ENCODE measurements around the gene PRKCE.

The PRKCE gene

DNA sequence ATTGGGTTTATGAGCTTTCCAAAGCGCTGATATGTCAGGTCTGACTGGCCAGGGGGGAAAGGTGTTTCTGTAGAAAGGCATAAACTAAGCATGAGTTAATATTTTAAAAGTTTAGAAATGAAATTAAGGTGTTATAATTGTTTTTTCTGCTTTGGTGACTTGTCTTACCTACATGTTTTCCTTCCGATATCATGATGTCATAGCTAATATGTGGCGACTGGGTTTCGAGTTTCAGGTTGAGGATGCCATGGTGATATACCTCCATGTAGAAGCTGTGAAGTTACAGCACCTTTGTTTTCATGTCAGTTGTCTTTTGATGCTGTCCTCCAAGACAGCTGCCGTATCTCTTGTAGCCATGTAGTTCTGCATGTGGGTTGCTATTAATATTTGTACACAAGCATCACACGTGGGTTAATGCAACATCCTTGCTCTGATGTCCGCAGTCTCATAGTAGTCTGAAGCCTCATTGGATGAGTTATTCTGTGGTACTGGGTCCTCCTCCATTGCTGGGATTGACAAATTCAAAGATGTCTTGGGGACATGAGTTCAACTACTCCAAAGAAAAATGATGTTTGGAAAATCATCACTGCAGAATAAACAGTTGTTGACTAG lies 230.6 kb downstream of the PRKCE start:
- no peak overlapping the region for H3K4me3 ChIP-seq (ENCODE audit: low read depth, low read length)
- TF ChIP-seq, protein P1, sequence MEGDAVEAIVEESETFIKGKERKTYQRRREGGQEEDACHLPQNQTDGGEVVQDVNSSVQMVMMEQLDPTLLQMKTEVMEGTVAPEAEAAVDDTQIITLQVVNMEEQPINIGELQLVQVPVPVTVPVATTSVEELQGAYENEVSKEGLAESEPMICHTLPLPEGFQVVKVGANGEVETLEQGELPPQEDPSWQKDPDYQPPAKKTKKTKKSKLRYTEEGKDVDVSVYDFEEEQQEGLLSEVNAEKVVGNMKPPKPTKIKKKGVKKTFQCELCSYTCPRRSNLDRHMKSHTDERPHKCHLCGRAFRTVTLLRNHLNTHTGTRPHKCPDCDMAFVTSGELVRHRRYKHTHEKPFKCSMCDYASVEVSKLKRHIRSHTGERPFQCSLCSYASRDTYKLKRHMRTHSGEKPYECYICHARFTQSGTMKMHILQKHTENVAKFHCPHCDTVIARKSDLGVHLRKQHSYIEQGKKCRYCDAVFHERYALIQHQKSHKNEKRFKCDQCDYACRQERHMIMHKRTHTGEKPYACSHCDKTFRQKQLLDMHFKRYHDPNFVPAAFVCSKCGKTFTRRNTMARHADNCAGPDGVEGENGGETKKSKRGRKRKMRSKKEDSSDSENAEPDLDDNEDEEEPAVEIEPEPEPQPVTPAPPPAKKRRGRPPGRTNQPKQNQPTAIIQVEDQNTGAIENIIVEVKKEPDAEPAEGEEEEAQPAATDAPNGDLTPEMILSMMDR (IDR thresholded peaks at IDR 0.05; ENCODE audit: borderline replicate concordance, insufficient read depth, low read depth, low read length), result no peak

DNA sequence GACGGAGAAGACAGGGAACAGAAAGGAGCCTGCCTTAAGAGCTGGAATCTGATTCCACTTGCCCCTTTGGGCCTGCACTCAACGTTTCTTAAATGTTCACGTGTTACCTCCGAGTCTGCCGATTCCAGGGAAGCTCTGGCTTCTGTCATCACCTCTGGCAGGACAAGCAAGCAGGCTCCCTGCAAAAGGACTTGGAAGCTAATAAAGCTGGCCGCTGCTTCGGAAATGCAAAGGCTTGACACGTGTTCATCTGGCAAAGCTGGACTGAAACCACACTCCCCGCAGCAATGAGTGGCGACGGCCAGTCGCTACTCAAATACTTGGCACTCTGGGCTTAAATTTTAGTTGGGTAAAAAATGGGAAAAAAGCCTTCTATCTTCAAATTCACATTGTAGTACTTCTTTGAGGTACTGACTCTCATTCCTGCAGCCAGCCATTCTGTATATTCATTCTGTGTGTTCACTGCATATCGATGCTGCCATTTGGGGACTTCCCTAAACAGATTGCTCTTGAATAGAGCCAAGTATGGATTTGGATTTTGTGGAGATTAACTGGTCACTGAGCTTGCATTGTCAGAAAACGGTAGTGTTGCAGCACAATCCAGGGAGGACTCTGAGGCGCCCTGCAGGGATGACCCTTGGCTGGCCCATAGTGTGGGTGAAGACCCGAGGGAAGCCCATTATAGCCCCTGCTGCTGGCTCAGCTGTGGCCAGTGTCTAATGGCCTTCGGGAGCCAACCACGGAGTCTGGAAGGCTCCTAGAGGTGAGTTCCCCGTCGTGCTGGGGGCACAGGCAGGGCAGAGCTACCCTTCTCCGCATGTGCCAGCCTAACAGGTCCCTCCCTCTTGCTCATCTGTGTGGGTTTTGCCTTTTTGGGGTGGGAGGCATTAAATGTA lies 231.5 kb downstream of the PRKCE start:
- TF ChIP-seq, protein P1 (IDR thresholded peaks at IDR 0.05; ENCODE audit: borderline replicate concordance, insufficient read depth, low read depth, low read length), result no peak
- H3K4me3 ChIP-seq (ENCODE audit: low read depth, low read length), result no peak overlapping the region

DNA sequence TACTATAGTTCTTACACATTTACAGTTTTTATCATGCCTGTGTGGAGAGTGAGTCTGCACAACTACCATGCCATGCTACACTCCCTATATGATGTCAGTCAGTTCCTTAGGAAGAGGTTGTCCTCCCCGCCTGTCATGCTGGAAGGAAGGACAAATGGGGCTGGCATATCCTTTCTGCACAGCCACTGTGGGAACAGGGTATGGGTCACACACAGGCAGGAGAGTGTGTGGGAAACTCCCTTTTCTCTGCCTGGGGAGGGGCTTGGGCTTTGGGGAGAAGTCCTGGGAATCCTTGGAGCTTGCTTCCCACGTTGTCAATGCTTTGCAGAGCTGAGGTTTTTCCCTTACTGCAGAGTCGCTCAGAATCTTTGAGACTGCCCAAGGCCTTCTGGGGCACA lies 232.1 kb downstream of the PRKCE start:
- TF ChIP-seq, protein P1 (IDR thresholded peaks at IDR 0.05; ENCODE audit: borderline replicate concordance, insufficient read depth, low read depth, low read length), result no peak
- no peak overlapping the region for H3K4me3 ChIP-seq (ENCODE audit: low read depth, low read length)

DNA sequence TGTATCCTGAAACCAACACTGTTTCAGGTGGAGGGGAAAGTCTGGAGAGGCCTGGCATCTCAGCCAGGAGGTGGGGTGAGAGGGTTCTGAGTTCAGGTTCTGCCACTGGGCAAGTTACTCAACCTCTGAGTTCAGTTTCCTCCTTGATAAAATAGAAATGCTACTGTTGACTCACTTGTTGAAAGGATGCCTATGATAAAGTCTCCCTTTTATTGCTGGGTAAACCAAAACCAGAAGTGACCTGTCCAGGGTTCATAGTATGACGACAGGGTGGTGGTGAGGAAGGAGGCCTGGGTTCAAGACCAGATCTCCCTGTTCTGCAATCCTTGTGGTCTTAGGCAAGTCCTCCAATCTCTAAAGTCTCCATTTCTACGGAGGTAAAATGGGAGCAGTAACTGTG lies 232.7 kb downstream of the PRKCE start:
- no peak overlapping the region for H3K4me3 ChIP-seq (ENCODE audit: low read depth, low read length)
- TF ChIP-seq, protein P1 (IDR thresholded peaks at IDR 0.05; ENCODE audit: borderline replicate concordance, insufficient read depth, low read depth, low read length), result no peak

DNA sequence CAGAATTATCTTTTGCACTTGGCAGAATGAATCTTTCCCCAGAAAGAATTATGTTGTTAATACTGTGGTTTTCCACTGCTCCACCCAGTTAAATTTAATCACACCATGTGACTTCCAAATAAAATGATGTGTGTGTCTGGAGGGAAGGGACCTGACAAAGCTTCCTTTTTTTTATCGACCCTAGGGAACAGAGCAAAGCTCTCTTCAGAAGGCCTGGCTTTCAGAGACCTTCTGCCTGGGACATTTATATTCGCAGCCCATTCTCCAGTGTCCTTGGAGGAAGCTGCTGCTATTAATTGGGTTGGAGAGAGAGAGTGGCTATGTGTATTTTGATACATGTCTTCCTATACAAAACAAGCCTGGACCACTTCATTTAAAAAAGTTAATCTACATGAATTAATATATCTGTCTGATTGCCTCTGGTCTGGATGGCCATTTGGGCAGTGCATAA lies 233.7 kb downstream of the PRKCE start:
- H3K4me3 ChIP-seq (ENCODE audit: low read depth, low read length), result no peak overlapping the region
- TF ChIP-seq, protein P1 (IDR thresholded peaks at IDR 0.05; ENCODE audit: borderline replicate concordance, insufficient read depth, low read depth, low read length), result no peak

DNA sequence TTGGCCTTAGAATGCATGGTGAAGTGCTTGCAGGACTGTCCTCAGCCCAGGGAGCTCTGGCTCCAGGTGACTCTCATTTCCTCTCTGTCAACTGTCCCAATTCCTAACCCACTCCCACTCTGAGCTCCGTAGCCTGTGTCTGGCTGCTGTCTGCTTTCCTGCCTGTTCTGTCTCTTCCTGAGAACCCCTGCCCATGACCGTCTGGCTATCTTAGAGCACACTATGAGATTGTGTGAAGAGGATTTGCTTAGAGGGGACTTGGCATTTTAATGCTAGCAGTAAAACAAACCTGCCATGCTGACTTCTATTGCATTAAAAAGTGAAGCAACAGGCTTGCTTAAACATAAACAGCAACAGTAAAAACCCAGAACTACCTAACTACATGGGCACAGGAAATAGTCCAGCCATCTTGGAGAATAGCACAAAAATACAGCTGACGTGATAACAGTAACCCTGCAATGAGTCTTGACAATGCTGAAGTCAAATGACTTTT lies 234.7 kb downstream of the PRKCE start:
- TF ChIP-seq, protein P1 (IDR thresholded peaks at IDR 0.05; ENCODE audit: borderline replicate concordance, insufficient read depth, low read depth, low read length), result no peak
- no peak overlapping the region for H3K4me3 ChIP-seq (ENCODE audit: low read depth, low read length)
